Activated CD4-positive, alpha-beta T cell treated with anti-CD3 and anti-CD28 coated beads for 1 hour (primary cell): Measurements from ENCODE around the gene PPP5C.
"Not testable (repeated sequence)": the region's sequence is repeated elsewhere in the genome, so short reads cannot be mapped to it uniquely, and the experiment has no call there.

Source experiments
- DNase-seq: peaks from one replicate; pipeline ENCODE4 v3.0.0-alpha.2; 2020

Gene PPP5C

GRCh38 chr19:46435689-46436088, 88.8 kb downstream of the PPP5C start:
- not testable (repeated sequence) for DNase-seq
